K562 (cell line): ENCODE data around the gene ACVR2B. TPM values are rescaled to one million over a fixed set of nuclear protein-coding genes. Genes with fewer than 3 reads are reported as not detected.

ENCODE experiments used
- ATF7 ChIP-seq: fragments of 450-650 bp; IDR thresholded peaks from 2 replicates; pipeline ENCODE4 v1.7.1; 2014; ENCODE audit warnings: mild to moderate bottlenecking, moderate library complexity
- CREB1 ChIP-seq, 2 experiments: sonication (generic) in 1 of 2; formaldehyde crosslinking in 1 of 2; IDR thresholded peaks; 2 replicates each; pipeline versions ENCODE4 v1.6.1 to v1.8.0; 2012 to 2022; ENCODE audit warnings: inconsistent platforms in 1 of 2, mild to moderate bottlenecking in 1 of 2, missing genetic modification reagents in 1 of 2, moderate library complexity in 1 of 2
- ETV1 ChIP-seq: fragments of 450-650 bp; conservative IDR thresholded peaks from 2 replicates; pipeline ENCODE4 v1.6.1; 2016; ENCODE audit warnings: missing genetic modification characterization, control low read depth, low read depth, missing compliant biosample characterization
- KAT7 ChIP-seq: sonication (generic); formaldehyde crosslinking; IDR thresholded peaks from 2 replicates; pipeline ENCODE4 v1.8.0; 2022; ENCODE audit warnings: missing genetic modification reagents, mild to moderate bottlenecking, borderline replicate concordance
- NKRF ChIP-seq: fragments of 450-650 bp; IDR thresholded peaks from 2 replicates; pipeline ENCODE4 v1.6.1; 2016; ENCODE audit warnings: borderline replicate concordance
- NONO ChIP-seq, 2 experiments: fragments of 200-400 bp in 1 of 2; fragments of 450-650 bp in 1 of 2; formaldehyde crosslinking in 1 of 2; IDR thresholded peaks; 2 replicates each; pipeline ENCODE4 v1.6.1; 2017; ENCODE audit warnings: low read depth in 2 of 2, mild to moderate bottlenecking in 2 of 2, moderate library complexity in 2 of 2, low read length in 1 of 2
- NRF1 ChIP-seq, 2 experiments: fragments of 450-650 bp; IDR thresholded peaks in 1 of 2; conservative IDR thresholded peaks in 1 of 2; 2 replicates each; pipeline ENCODE4 v1.6.1; 2014; ENCODE audit warnings: mild to moderate bottlenecking in 2 of 2
- RBM14 ChIP-seq: fragments of 200-400 bp; formaldehyde crosslinking; IDR thresholded peaks from 2 replicates; pipeline ENCODE4 v1.6.1; 2018; ENCODE audit warnings: low read depth, mild to moderate bottlenecking, low read length, moderate library complexity, borderline replicate concordance; ENCODE audit not compliant: insufficient read depth
- SIN3A ChIP-seq, 2 experiments: fragments of 150-350 bp in 1 of 2; IDR thresholded peaks; 2 replicates each; pipeline ENCODE4 v1.6.1; 2011 to 2016; ENCODE audit warnings: borderline replicate concordance in 2 of 2, low read depth in 2 of 2, low read length in 2 of 2, mild to moderate bottlenecking in 2 of 2, moderate library complexity in 2 of 2; ENCODE audit not compliant: control insufficient read depth in 1 of 2
- polyA plus RNA-seq, 8 experiments: library from polyadenylated mRNA; depleted of rRNA in 4 of 8; stranded (reverse) in 5 of 8; unstranded in 3 of 8; fragments of >200 nt; fragmentation: Nextera tagmentation in 2 of 8; fragmentation: Illumina TruSeq in 1 of 8; extraction: Ambion mirVana in 2 of 8; extraction: Trizol in 1 of 8; gene quantifications; 2 replicates each; pipeline versions ENCODE4 v1.2.1 to v1.2.3, GENCODE V29; 2011 to 2014; ENCODE audit warnings: inconsistent platforms in 1 of 8, missing spikeins in 1 of 8
- total RNA-seq, 7 experiments: library from RNA; depleted of rRNA in 6 of 7; stranded (reverse); fragments of >200 nt in 6 of 7; fragmentation: Illumina TruSeq in 2 of 7; extraction: Trizol in 2 of 7; gene quantifications; 2 replicates each; pipeline versions ENCODE4 v1.2.1 to v1.2.3, GENCODE V29; 2011 to 2021; ENCODE audit warnings: low replicate concordance in 1 of 7
- TF ChIP-seq, protein P1 (sequence below): fragments of 450-650 bp; IDR thresholded peaks from 2 replicates; pipeline ENCODE4 v1.6.1; 2016; ENCODE audit warnings: low read depth, mild to moderate bottlenecking, moderate library complexity
- TF ChIP-seq, protein P2 (sequence below): fragments of 450-650 bp; formaldehyde crosslinking; IDR thresholded peaks from 2 replicates; pipeline ENCODE4 v1.4.0; 2022; ENCODE audit warnings: mild to moderate bottlenecking, moderate library complexity
- TF ChIP-seq, protein P3 (sequence below): sonication (generic); formaldehyde crosslinking; IDR thresholded peaks from 2 replicates; pipeline ENCODE4 v1.8.0; 2022; ENCODE audit warnings: mild to moderate bottlenecking, missing genetic modification reagents
- TF ChIP-seq, protein P4 (sequence below): sonication (generic); formaldehyde crosslinking; IDR thresholded peaks from 2 replicates; pipeline ENCODE4 v1.8.0; 2022; ENCODE audit warnings: mild to moderate bottlenecking, missing genetic modification reagents, borderline replicate concordance

ACVR2B gene
- total and polyA plus RNA-seq, 9 of the 15 experiments (the other 6 are each of a cell fraction or from before 2014, with no cell fraction given): 1.8 to 23.7 (median 7.1) TPM

DNA sequence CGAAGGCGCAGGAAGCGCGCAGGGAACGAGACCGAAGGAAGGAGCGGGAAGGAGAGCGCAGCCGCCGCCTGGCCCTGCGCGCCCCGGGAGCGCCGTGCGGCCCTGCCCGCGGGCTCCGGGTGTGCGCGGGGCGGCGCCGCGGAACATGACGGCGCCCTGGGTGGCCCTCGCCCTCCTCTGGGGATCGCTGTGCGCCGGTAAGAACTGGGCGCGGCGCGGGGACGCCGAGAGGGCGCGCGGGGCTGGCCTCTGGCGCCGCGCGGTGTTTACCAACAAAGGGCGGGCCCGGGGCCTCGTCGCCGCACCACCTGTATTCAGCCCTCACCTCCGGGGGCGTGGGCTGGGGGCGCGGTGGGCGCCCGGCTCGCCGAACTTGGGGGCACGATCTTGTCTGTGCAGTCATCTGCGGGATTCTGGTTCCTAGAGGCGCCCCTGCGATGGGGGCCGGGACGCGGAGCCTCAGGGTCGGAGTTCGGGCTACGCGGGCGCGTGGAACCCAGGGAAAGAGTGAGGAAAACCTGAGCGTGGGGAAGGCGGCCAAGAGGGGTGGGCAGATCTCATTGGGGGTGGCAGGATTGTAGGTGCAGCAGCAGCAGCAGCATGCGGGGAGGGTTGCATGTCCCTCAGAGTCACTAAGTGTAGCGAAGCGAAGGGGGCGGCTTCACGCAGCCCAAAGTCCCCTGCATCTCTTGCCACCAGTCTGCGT, 641 bp downstream of the ACVR2B start (continued):
- TF ChIP-seq NKRF (peak; percentile 30; the same call in 1 of the 2 replicates), ETV1 (tag) (no peak), NRF1 (conservative IDR thresholded peaks at IDR 0.05 in 1 of 2, IDR thresholded peaks at IDR 0.05 in 1 of 2) (peak in 1 of 2 experiments; percentile 64; a peak in 2 of 4 replicates), RBM14 (0 out of 2 replicates have a peak, but pooled peaks have one; percentile 33), CREB1 (IDR thresholded peaks at IDR 0.05) (peak; percentile 7; the same call in 1 of the 2 replicates), CREB1 (CRISPR knock-in tag; IDR thresholded peaks at IDR 0.05) (no peak; the same call in 1 of the 2 replicates), ATF7 (0 out of 2 replicates have a peak, but pooled peaks have one; percentile 25), NONO (IDR thresholded peaks at IDR 0.05; ENCODE audit: low read depth in 2 of 2, low read length in 1 of 2) (peak in 1 of 2 experiments; percentile 92; a peak in 2 of 4 replicates), SIN3A (IDR thresholded peaks at IDR 0.05; ENCODE audit: borderline replicate concordance in 2 of 2, control insufficient read depth in 1 of 2, low read depth in 2 of 2, low read length in 2 of 2) (peak; percentile 35 to 36; a peak in 2 of 4 replicates), KAT7 (CRISPR knock-in tag) (no peak)
- TF ChIP-seq, protein P1, sequence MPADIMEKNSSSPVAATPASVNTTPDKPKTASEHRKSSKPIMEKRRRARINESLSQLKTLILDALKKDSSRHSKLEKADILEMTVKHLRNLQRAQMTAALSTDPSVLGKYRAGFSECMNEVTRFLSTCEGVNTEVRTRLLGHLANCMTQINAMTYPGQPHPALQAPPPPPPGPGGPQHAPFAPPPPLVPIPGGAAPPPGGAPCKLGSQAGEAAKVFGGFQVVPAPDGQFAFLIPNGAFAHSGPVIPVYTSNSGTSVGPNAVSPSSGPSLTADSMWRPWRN: no peak
- TF ChIP-seq, protein P2, sequence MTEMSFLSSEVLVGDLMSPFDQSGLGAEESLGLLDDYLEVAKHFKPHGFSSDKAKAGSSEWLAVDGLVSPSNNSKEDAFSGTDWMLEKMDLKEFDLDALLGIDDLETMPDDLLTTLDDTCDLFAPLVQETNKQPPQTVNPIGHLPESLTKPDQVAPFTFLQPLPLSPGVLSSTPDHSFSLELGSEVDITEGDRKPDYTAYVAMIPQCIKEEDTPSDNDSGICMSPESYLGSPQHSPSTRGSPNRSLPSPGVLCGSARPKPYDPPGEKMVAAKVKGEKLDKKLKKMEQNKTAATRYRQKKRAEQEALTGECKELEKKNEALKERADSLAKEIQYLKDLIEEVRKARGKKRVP (CRISPR knock-in tag): no peak
- TF ChIP-seq, protein P3, sequence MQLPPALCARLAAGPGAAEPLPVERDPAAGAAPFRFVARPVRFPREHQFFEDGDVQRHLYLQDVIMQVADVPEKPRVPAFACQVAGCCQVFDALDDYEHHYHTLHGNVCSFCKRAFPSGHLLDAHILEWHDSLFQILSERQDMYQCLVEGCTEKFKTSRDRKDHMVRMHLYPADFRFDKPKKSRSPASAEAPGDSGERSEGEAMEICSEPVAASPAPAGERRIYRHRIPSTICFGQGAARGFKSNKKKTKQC (CRISPR knock-in tag): peak; percentile 35; the same call in 1 of the 2 replicates
- TF ChIP-seq, protein P4, sequence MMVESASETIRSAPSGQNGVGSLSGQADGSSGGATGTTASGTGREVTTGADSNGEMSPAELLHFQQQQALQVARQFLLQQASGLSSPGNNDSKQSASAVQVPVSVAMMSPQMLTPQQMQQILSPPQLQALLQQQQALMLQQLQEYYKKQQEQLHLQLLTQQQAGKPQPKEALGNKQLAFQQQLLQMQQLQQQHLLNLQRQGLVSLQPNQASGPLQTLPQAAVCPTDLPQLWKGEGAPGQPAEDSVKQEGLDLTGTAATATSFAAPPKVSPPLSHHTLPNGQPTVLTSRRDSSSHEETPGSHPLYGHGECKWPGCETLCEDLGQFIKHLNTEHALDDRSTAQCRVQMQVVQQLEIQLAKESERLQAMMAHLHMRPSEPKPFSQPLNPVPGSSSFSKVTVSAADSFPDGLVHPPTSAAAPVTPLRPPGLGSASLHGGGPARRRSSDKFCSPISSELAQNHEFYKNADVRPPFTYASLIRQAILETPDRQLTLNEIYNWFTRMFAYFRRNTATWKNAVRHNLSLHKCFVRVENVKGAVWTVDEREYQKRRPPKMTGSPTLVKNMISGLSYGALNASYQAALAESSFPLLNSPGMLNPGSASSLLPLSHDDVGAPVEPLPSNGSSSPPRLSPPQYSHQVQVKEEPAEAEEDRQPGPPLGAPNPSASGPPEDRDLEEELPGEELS (CRISPR knock-in tag): peak; percentile 85; the same call in 1 of the 2 replicates
- TF ChIP-seq, all 486 proteins: peak for 77
